Erythroblast (primary cell): Measurements from ENCODE around the gene PCED1B.
A peak's percentile ranks its signal among the peaks of the same experiment; 100 is the strongest.
"Not testable (repeated sequence)": the region's sequence is repeated elsewhere in the genome, so short reads cannot be mapped to it uniquely, and the experiment has no call there.

Source experiments
- DNase-seq, 2 experiments: peaks; one replicate each; lab custom pipeline; 2025; lab: John Stamatoyannopoulos, UW
- GATA1 ChIP-seq: IDR thresholded peaks from 2 replicates; pipeline ENCODE4 v1.6.1; 2011; ENCODE audit warnings: low read depth, mild to moderate bottlenecking, control low read depth, low read length, moderate library complexity
- POLR2A ChIP-seq: IDR thresholded peaks from 2 replicates; pipeline ENCODE4 v1.6.1; 2011; ENCODE audit warnings: mild to moderate bottlenecking, low read length

Gene PCED1B

DNA sequence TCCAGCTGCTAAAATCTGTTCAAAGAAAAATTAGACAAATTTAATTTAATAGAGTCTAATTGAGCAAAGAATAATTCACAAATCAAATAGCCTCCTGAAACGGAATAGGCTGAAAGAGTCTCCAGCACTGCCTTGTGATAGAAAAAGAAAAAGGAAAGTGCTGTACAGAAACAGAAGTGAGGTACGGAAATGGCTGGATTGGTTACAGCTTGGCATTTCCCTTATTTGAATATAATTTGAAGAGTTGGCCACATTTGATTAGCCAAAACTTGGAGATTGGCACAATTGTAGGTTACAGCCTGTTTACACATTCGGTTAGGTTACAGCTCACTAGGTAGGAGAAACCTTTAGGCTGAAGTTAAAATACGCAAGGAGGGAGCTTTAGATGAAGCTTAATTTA is 24.8 kb upstream of the PCED1B start:
- DNase-seq: no peak
- TF ChIP-seq POLR2A: no peak
- TF ChIP-seq GATA1: no peak

- DNase-seq: peak; percentile 10 to 46
Measured at GRCh38 chr12:47055856-47056255, 23.6 kb upstream of the PCED1B start.

GRCh38 chr12:47056944-47057343 is 22.5 kb upstream of the PCED1B start:
- not testable (repeated sequence) for DNase-seq

DNA sequence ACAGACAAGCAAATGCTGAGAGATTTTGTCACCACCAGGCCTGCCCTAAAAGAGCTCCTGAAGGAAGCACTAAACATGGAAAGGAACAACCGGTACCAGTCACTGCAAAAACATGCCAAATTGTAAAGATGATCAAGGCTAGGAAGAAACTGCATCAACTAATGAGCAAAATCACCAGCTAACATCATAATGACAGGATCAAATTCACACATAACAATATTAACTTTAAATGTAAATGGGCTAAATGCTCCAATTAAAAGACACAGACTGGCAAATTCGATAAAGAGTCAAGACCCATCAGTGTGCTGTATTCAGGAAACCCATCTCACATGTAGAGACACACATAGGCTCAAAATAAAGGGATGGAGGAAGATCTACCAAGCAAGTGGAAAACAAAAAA is 20.8 kb upstream of the PCED1B start:
- DNase-seq: not testable (repeated sequence)

DNA sequence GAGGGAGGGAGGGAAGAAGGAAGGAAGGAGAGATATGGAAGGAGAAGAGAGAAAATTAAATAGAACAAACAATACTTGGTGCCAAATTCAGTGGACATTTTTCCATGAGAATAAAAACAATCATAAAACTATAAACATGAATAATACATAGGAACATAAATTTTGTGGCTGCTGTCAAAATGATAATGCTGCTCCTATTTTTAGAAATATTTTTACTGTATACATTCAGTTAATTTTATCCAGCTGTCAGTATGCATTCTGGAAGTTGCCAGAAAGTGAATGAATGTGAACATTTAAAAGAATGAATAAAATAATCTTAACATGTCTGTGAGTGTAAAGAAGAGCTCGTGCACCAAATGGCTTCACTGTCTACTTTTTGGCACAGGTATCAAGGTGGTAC is 13.9 kb upstream of the PCED1B start:
- no peak for TF ChIP-seq GATA1
- no peak for DNase-seq

- no peak for DNase-seq
- TF ChIP-seq POLR2A: no peak
Measured at GRCh38 chr12:47066278-47067025, 13.0 kb upstream of the PCED1B start.

- DNase-seq: no peak
- TF ChIP-seq POLR2A: no peak
Measured at GRCh38 chr12:47067176-47067575, 12.2 kb upstream of the PCED1B start.

DNA sequence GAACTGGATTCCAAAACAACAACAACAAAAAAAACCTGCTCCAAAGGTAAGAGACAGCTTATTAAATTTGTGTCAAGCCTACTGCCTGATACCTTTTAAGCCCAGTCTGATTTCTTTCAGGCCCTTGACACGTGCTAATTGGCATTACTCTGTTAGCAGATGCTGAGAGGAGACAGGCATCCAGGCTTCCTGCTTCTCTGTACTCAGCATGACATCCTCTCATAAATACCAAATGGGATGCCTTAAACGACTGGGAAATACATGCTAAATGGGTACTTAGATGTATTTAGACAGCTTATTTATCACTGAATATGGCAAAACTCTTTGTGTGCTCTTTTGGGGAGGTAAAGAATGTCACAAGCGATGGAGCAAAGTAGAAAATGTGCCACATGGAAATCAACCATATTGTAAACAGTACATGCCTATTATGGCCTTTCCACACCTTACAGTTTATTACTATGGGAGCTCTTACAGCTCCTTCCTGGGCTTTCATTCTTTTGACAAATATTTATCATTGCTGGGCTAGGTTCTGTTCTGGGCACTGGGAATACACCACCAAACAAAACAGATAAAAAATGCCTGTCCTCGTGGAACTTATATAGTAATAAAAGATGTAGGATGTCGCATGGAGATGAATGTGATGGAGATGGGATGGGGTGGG is 11.5 kb upstream of the PCED1B start:
- no peak for DNase-seq
- TF ChIP-seq POLR2A (no peak), GATA1 (no peak)

DNA sequence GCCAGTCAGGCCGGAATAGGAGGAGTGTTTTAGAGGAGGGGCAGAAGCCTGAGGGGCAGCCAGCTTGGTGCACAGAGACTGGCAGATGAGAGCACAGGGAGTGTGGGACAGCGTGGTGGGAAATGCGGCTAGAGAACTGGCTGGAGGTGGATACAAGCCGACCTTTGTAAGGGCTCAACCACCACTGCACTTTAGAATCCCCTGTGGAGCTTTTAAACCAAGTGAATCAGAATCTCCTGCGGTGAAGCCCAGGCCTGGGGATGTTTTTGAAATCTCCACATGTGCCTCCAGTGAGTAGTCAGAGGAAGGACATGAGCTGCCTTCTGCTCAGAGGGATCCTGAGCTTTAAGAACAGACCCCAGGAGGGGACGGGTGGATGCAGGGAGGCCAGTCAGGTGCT is 10.9 kb upstream of the PCED1B start:
- DNase-seq: no peak
- TF ChIP-seq GATA1: no peak
- no peak for TF ChIP-seq POLR2A

DNA sequence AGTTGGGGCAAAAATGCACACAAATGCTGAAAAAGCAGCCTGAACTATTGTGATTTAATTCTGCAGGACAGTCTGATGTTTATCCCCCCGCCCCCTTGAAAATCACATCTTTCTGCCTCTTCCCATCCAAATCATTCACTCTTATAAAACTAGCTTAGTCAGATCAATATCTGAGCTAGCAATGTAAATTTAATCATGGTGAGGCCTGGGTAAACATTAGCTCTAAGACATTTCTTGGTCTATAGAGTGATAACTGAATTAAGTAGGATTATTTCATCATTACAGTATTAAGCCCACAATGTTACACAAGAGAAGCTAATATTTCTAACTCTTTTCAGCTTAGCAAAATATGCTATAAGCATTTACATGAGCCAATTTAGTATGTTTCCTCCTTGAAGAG is 9.1 kb upstream of the PCED1B start:
- DNase-seq: no peak
- TF ChIP-seq POLR2A: no peak
- no peak for TF ChIP-seq GATA1

GRCh38 chr12:47071241-47071852 is 8.1 kb upstream of the PCED1B start:
- TF ChIP-seq POLR2A: no peak
- no peak for TF ChIP-seq GATA1
- peak; percentile 47 to 61 for DNase-seq

DNA sequence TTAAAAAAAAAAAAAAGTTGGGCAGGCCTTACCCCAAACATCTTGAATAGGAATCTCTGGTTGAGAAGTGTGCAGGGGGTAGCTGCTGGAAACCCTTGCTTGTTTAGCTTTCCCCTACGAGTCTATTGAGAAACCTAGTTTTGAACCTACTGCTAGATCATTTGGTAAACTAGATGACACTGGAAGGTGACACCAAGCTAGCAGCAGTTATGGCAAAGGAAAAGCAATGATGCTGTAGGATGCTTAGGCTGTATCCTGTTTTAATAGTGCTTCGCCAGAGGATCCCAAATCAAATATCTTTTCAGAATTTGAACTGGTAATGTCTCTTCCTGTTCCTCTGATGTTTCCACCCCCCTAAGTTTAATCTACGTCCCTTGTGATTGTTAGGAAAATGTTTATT is 5.5 kb upstream of the PCED1B start:
- TF ChIP-seq POLR2A (no peak), GATA1 (no peak)
- no peak for DNase-seq

GRCh38 chr12:47074757-47075156 is 4.7 kb upstream of the PCED1B start:
- no peak for TF ChIP-seq POLR2A
- TF ChIP-seq GATA1: no peak
- DNase-seq: no peak

- no peak for TF ChIP-seq POLR2A
- DNase-seq: no peak
Measured at GRCh38 chr12:47075192-47076084, 4.0 kb upstream of the PCED1B start.
